HG03342 (cell line): Measurements from ENCODE around the gene TRAPPC10.

Source experiments
- ATAC-seq: cut with Tn5 transposase; IDR thresholded peaks from one replicate; pipeline ENCODE4 v1.9.1; 2021; ENCODE audit warnings: mild to moderate bottlenecking, moderate library complexity; ENCODE audit not compliant: unreplicated experiment

Gene TRAPPC10

DNA sequence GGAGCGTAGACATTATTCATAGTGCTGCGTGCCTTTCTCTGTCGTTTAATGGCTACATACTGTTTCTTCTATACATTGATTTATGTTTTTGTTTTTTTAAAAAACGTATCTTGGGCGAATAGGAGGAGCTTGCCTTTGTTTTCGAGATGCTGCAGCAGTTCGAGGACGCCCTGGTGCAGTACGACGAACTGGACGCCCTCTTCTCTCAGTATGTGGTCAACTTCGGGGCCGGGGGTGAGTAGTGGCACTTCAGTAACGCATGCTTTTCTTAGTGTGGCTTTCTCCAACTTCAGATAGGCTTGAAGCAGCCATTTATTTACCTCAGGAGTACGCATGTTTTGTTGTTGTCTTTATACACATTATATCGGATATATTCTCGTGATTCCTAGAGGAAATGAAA is 46.9 kb downstream of the TRAPPC10 start:
- no peak for ATAC-seq

DNA sequence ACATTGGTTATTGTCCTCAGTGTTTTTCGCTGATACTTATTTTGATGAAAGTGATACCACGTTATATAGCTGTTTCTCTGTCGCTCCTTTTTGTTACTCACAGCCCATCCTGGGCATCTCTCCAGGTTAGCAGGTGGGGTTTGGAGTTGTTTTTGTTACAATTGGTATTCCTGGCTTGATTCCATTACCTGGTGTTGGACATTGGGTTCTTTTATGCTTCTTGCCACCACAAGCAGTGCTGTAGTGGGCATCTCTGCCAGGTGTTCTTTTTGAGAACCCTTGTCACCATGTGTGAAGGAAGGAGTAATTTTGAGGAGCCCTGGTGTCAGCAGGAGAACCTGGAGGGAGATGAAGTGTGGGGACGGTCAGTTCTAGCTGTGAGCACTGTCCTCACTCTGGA is 47.6 kb downstream of the TRAPPC10 start:
- no peak for ATAC-seq

DNA sequence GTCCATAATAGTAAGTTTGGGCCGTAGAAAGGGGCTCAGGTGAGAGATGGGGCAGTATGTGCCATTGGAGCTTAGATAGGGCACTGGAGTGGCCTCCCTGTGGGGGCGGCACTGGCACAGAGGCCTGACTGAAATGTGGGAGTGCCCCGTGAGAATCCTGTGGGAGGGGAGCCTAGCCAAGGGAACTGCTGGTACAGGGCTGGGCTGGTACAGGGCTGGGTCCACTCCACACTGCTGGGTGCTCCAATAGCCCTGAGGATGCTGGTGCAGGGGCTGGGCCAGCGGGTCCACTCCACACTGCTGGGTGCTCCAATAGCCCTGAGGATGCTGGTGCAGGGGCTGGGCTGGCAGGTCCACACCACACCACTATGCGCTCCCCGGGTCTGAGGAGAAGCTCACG is 50.3 kb downstream of the TRAPPC10 start:
- ATAC-seq, result no peak

DNA sequence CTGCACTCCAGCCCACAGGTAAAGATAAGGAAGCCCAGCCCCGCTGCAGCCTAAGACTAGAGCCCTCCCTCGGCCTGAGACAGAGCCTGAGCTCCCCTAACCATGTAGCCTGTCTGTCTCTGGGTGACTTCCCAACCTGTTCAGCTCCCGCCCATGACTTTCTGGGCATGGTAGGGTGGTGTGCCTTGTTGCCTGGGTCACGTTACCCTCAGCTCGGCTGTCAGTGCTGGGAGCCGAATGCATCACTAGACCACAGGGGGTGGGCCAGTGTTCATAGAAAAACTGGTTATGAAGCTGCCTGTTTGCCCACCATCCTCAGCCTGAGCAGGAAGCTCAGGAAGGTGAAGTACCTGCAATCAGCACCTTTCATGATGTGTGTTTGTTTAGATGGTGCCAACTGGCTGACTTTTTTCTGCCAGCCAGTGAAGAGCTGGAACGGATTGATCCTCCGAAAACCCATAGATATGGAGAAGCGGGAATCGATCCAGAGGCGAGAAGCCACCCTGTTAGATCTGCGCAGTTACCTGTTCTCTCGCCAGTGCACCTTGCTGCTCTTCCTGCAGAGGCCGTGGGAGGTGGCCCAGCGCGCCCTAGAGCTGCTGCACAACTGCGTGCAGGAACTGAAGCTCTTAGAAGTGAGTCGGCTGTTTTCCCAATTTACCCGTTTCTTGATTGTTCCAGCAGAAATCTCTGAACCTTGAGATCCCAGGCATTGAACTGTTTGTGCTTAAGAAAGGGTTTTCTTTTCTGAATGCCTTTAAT is 51.2 kb downstream of the TRAPPC10 start:
- ATAC-seq, result no peak

DNA sequence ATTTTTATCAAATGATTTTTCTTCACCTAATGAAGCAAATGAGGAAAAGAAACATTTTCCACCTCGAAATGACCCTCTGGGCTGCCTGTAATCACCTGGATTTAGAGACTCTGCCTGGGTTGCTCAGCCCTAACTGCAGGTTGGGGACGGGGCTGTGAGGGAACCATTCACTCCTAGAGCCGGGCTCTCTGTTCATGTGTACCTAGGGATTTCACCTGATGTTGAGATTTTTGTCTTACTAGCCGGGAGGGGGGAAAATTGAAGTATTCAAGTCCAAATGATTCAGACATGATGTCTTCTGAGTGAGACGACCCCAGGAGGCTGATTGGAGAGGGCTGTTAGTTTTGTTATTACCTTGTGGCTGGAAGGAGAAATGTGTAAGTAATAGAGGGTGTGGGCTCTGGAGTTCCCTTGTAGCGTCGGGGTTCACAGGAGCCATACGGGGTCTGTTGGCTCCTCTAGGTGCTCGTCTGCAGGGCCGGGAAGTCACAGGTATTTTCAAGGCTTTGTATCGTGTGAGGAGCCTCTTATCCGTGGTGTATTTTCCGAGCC is 52.8 kb downstream of the TRAPPC10 start:
- ATAC-seq, result no peak

DNA sequence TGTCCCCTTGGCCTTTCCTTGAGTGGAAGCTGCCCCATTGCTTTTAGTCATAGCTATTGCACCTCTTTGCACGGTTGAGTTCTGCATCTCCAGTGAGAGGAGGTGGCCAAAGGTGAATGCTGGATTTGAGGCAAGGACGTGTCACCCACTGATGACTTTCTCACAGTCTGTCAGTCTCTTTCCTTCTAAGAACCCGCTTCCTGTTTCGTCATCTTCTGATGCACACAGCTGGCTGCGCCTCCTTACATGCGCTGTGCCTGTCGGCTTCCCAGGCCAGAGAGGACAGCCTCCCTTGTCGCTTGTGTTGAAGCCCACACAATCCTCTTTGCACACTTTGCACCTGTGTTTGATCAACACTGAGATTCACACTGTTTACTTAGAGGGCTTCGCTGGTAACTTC is 53.3 kb downstream of the TRAPPC10 start:
- no peak for ATAC-seq

DNA sequence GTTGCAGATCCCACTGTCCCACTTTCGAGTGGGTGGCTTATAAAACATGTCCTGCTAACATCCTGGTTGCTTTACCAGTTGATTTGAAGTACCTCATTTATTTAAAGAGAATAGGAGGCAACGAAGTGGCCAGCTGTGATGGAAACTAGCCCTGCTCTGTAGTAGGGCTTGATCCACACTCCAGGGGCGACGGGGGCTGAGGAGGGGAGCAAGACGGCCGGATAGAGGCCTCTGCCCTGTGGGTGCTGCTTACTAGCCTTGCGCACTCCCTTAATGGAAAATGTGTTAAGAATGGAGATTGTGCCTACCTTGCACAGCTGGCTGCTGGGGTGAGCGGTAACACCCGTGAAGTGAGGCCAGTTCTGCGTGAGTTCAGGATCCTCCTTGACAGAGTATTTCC is 54.0 kb downstream of the TRAPPC10 start:
- ATAC-seq, result no peak

DNA sequence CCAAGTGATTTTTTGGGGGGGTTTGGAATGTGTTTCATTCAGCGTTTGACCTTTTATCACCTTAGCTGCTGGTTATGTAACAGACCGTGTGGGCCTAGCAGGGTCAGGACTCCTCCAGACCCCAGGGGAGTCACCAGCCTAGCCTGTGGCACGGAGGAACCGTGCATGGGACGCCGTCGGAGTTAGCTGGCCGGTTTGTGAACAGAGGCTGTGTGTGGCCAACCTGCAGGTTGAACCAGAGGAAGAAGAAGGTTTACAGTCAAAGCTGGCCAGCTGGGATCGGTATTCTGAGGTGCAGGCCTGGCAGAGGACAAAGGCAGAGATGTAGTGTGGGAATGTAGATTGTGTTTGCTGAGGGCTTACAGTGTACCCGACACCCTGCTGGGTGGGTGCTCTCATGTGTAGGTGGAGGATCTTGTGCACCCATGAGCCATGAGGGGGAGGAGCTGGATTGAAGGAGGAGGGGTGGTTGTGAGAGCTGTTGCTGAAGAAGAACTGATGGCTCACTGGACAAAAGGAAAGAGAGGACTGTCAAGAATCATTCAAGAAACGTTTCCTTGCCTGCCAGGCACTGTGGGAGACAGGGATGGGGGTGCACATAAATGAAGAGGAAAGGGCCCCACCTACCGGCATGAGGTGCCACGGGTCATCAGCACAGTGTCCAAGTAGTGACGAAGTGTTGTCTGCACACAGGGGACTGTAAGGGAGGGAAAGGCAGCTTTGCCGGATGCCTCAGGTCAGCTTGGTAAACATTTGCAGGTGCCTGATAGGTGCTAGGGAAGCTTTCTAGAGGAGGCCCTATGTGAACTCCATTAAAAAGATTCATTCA is 55.1 kb downstream of the TRAPPC10 start:
- ATAC-seq, result no peak

DNA sequence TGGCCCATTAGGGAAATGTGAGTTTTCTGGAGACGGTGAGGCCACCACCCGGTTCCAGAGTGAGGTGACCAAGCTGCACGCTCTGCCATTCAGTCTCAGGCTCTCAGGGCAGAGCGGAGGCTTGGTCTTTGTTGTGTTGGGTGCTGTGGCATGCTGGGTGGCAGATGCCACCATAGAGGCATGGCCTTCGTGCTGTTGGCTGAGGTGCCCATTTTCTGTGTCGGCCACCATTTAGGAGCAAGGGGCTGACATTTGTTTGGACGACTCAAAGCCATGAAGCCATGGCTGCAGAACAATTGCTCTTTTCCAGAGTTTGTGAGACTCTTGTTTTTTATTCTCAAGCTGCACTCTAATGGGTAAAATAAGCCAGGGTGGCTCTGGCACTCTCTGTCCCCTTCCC is 58.3 kb downstream of the TRAPPC10 start:
- no peak for ATAC-seq

DNA sequence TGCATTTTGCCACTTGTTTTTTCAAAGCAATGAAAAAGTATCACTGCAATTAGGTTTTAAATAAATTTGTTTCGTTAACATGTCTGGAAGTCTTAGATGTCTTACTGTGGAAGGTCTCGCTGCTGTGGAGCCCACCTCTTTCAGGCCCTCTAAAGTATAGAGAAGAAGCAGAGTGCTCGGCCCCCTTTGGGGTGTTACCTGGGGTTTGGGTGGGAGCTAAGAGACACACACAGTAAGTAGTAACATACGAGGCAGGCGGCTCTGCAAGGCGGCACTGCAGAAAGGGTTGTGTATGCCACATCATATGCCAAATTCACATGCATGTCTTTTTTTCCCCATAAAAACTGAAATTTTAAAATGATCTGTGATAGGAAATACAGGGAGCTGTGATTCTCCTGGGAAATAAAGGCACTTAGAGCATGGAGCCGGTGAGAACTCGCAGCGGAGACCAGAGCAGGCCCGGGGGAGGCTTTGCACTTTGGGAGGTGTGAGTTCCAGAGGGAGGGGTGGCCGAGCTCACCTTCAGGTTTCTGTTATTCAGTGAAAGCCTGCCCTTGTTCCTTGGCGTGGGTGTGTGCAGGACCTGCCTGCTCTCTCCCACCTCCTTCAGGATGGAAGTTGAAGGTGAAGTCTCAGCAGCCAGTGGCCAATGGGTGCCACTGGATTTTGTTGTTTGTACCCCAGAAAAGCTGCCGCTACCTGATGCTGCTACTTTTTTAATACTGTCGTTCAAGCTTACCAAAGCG is 59.4 kb downstream of the TRAPPC10 start:
- ATAC-seq, result no peak

DNA sequence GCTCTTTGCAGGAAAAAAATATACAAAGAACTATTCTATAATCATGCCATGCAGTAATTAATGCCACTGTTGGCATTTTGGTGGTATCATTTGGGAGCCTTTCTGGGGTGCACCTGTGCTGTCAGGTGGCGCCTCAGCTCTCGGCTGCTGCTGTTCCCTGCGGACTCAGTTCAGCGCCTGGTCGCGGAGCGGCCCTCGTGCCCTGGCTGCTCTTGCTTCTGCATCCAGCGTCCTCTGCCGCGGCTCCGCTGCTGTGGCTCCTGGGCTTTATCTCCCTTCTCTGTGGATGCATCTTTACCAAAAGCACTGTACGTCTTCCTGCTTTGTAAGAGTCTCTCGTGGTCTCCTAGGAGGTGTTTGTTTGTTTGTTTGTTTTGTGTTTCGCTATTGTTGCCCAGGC is 60.0 kb downstream of the TRAPPC10 start:
- no peak for ATAC-seq

DNA sequence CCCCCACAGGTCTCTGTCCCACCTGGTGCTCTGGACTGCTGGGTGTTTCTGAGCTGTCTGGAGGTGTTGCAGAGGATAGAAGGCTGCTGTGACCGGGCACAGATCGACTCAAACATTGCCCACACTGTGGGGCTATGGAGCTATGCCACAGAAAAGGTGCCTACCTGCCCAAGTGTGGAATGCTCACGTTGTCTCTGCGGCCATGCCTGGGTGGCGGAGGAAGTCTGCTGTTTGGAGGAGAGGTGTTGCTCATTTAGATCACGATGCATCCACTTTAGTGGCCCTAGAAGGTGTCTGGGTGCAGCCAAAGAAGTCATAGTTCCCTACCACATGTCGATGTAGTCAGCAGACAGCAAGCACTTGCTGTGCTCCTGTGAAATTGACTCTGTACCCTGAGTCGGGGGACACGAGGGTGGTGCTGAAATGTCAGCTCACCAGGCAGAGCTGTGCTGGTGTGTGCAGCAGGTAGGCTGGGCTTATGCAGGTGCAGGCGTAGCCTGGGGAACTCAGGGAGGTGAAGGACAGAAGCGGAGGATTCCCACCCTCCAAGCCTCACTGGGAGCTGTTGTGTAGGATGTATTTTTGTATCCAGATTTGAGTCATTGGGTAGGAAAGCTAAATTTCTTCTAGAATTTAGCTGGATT is 62.3 kb downstream of the TRAPPC10 start:
- no peak for ATAC-seq

DNA sequence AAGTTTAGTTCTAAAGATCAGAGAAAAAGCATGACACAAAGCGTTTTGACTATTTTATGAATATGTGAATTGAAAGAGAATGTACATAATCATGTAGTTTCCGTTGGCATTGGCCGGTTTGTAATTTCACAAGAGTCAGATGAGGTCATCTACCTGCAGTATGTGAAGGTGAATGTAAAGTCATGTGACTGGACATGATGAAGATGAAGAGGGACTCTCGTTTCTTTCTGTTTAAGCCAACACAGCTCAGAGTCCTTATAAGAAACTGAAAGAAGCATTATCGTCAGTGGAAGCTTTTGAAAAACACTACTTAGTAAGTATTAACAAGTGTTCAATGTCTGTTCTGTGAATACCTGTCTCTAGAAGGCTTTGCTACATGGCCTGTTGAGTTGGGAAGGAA is 64.2 kb downstream of the TRAPPC10 start:
- no peak for ATAC-seq

DNA sequence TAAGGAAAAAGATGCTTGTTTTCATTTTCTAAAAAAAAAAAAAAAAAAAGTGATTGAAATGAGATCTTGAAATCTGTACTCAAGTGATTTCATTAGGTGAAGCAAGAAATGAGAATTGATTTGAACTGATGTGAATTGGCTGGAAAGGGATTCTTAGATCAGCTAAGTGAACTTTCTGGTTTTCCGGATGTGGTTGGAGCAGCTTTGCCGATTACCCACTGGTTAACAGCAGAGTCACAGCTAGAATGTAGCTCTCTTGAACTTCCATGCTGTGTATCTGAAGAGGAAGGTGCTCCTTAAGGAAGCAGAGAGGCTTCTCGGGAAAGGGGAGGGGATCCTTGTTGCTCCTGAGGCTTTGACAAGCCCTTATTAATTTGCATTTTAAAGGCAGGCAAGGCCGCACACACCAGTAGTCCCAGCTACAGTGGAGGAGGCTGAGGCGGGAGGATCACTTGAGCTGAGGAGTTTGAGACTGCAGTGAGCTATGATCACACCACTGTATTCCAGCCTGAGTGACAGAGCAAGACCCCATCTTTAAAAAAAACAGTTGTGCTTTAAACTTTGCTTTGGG is 66.4 kb downstream of the TRAPPC10 start:
- ATAC-seq, result no peak

DNA sequence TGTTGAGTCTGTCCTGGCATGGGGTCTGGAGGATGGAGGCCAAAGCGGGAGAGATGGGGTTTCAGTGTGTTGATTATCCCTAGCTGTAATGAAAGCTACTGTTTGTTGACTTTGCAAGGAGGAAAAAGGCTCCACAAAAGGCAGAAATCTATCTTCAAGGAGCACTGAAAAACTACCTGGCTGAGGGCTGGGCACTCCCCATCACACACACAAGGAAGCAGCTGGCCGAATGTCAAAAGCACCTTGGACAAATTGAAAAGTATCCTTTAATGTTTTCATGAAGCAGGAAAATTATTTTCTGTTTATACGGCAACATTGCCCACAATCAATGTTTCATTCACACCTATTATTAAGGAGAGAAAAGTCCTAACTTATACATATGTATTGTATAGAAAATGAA is 67.3 kb downstream of the TRAPPC10 start:
- no peak for ATAC-seq

DNA sequence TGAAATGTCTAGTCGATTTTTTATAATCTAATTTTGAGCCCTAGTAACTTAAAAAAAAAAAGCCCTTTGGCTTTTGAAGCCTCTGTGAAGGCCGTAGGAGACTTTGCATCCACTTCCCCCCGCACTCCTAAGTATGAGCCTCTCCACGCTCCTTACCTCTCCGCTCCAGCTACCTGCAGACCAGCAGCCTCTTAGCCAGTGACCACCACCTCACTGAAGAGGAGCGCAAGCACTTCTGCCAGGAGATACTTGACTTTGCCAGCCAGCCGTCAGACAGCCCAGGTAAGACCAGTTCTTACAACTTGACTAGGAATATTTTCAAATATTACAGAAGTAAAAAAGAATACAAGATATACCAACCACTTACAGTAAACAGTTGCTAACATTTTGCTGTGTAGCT is 67.7 kb downstream of the TRAPPC10 start:
- no peak for ATAC-seq

DNA sequence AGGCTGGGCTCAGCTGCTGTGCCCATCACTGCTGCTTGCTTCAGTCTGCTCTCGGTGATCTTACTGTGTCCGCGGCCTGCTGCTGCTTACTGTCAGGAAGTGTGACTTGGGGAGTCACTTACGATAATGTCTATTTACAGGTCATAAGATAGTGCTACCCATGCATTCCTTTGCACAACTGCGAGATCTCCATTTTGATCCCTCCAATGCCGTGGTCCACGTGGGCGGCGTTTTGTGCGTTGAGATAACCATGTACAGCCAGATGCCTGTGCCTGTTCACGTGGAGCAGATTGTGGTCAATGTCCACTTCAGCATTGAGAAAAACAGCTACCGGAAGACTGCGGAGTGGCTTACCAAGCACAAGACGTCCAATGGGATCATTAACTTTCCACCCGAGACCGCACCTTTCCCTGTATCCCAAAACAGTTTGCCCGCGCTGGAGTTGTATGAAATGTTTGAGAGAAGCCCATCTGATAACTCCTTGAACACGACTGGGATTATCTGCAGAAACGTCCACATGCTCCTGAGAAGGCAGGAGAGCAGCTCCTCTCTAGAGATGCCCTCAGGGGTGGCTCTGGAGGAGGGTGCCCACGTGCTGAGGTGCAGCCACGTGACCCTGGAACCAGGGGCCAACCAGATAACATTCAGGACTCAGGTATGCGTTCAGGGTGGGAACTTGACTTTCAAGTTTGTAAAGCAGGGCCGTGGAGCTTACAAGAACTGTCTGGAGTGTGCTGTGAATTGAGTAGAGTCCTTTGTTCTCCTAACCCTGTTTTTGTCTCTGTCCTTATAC is 70.7 kb downstream of the TRAPPC10 start:
- no peak for ATAC-seq

DNA sequence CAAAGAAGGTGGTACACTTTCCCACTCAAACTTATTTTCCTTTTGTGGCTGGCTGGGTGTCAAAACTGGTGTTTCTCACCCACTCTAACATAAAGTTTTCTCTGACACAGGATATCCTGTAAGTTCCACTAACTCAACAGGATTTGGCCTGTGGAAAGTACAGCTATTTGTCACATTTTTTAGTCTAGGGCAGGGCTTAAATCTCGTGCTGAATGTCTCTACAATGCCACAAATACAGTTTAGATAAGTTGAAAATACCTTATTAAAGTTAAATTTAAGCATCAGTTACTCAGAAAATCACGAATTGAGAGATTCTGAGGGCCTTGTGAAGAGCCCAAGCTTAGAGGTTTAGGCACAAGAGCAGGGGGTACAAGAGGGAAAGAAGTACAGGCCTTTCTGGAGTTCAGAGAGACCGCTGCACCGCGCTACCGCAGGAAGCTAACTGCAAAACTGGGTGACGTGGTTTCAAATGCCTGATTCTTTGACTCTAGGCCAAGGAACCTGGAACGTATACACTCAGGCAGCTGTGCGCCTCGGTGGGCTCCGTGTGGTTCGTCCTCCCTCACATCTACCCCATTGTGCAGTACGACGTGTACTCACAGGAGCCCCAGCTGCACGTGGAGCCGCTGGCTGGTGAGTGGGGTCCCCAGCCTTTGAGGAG is 71.7 kb downstream of the TRAPPC10 start:
- no peak for ATAC-seq
